ENCODE measurements around the gene ZFPL1. TPM values are rescaled to one million over a fixed set of nuclear protein-coding genes. Genes with fewer than 3 reads are reported as not detected.

The ZFPL1 gene
- polyA plus RNA-seq (2013, experiment 1 of 4) = 39.5 TPM
- polyA plus RNA-seq (2013, experiment 2 of 4) = 36.6 TPM
- 32.6 TPM for polyA plus RNA-seq (2013, experiment 3 of 4)
- 41.2 TPM for polyA plus RNA-seq (2013, experiment 4 of 4)

- whole genome bisulfite sequencing, 2 experiments = 0% methylated on average over 79 of the region's 79 CpGs
- Histone ChIP-seq H3K27me3 (ENCODE audit: control insufficient read depth, insufficient read depth, low read length, poor library complexity, severe bottlenecking) (no peaks in the 10 kb centered on the region), H3K4me3 (ENCODE audit: insufficient read depth, low read depth, low read length) (peak within 1 kb of the TSS; percentile 93), H3K9me3 (ENCODE audit: control insufficient read depth, low read length) (no peaks in the 10 kb centered on the region), H3K27ac (ENCODE audit: insufficient read depth, low read depth, low read length, poor library complexity, severe bottlenecking) (peak within 1 kb of the TSS; percentile 87), H3K36me3 (ENCODE audit: control insufficient read depth, insufficient read depth, low read length) (peaks cover 25% of the 10 kb centered on the region), H3K4me1 (ENCODE audit: control insufficient read depth, insufficient read depth, low read length) (peaks cover 9% of the 10 kb centered on the region)
Observed at GRCh38 chr11:65083834-65084597, at the start of gene ZFPL1, which contains the start of gene CDCA5. ZFPL1 (plus strand) TSS chr11:65084222; CDS start chr11:65084699, 477 bp downstream. CDCA5 (minus strand) TSS chr11:65084040; CDS start chr11:65083978, 62 bp downstream.

- no peaks in the 10 kb centered on the region for H3K4me1 ChIP-seq (ENCODE audit: control insufficient read depth, insufficient read depth, low read length)
- no peak overlapping the region for H3K27ac ChIP-seq (ENCODE audit: insufficient read depth, low read depth, low read length, poor library complexity, severe bottlenecking)
- H3K4me3 ChIP-seq (ENCODE audit: insufficient read depth, low read depth, low read length) = no peak overlapping the region
- H3K9me3 ChIP-seq (ENCODE audit: control insufficient read depth, low read length) = no peaks in the 10 kb centered on the region
- WGBS, 2 experiments = 92 to 93% methylated on average over 2 of the region's 2 CpGs
- H3K27me3 ChIP-seq (ENCODE audit: control insufficient read depth, insufficient read depth, low read length, poor library complexity, severe bottlenecking) = no peaks in the 10 kb centered on the region
- peaks cover 3% of the 10 kb centered on the region for H3K36me3 ChIP-seq (ENCODE audit: control insufficient read depth, insufficient read depth, low read length)
Observed at GRCh38 chr11:65034423-65034822, 49.6 kb upstream of the ZFPL1 start.

DNA sequence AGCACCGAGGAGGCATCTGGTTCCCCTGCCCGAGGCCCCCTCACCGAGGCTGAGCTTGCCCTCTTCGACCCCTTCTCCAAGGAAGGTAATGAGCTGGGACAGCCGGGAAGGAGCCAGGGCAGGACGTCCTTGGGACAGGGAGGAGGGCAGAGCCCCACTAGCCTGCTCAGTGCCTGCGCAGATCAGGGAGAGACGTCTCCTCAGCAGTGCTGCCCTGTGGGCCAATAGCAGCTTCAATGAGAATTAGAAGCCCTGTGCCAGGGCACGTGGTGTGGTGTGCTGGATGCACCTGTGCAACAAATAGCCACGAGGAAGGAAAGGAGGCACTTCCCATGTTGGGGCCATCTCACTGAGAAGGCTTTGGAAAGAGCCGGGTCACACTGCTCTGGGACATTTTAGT, 48.4 kb upstream of the ZFPL1 start:
- no peaks in the 10 kb centered on the region for H3K27me3 ChIP-seq (ENCODE audit: control insufficient read depth, insufficient read depth, low read length, poor library complexity, severe bottlenecking)
- H3K36me3 ChIP-seq (ENCODE audit: control insufficient read depth, insufficient read depth, low read length) = peaks cover 3% of the 10 kb centered on the region
- no peaks in the 10 kb centered on the region for H3K9me3 ChIP-seq (ENCODE audit: control insufficient read depth, low read length)
- no peak overlapping the region for H3K27ac ChIP-seq (ENCODE audit: insufficient read depth, low read depth, low read length, poor library complexity, severe bottlenecking)
- WGBS, 2 experiments = 93 to 94% methylated on average over 11 of the region's 11 CpGs
- H3K4me3 ChIP-seq (ENCODE audit: insufficient read depth, low read depth, low read length) = no peak overlapping the region
- H3K4me1 ChIP-seq (ENCODE audit: control insufficient read depth, insufficient read depth, low read length) = no peaks in the 10 kb centered on the region

GRCh38 chr11:65036931-65037330, 47.1 kb upstream of the ZFPL1 start:
- H3K27ac ChIP-seq (ENCODE audit: insufficient read depth, low read depth, low read length, poor library complexity, severe bottlenecking) = no peak overlapping the region
- no peaks in the 10 kb centered on the region for H3K9me3 ChIP-seq (ENCODE audit: control insufficient read depth, low read length)
- H3K27me3 ChIP-seq (ENCODE audit: control insufficient read depth, insufficient read depth, low read length, poor library complexity, severe bottlenecking) = no peaks in the 10 kb centered on the region
- no peaks in the 10 kb centered on the region for H3K4me1 ChIP-seq (ENCODE audit: control insufficient read depth, insufficient read depth, low read length)
- no peak overlapping the region for H3K4me3 ChIP-seq (ENCODE audit: insufficient read depth, low read depth, low read length)
- 94 to 97% methylated on average over 6 of the region's 6 CpGs for WGBS, 2 experiments
- peaks cover 3% of the 10 kb centered on the region for H3K36me3 ChIP-seq (ENCODE audit: control insufficient read depth, insufficient read depth, low read length)

- H3K27ac ChIP-seq (ENCODE audit: insufficient read depth, low read depth, low read length, poor library complexity, severe bottlenecking) = peak overlapping the region; percentile 88
- no peaks in the 10 kb centered on the region for H3K4me1 ChIP-seq (ENCODE audit: control insufficient read depth, insufficient read depth, low read length)
- H3K9me3 ChIP-seq (ENCODE audit: control insufficient read depth, low read length) = no peaks in the 10 kb centered on the region
- H3K36me3 ChIP-seq (ENCODE audit: control insufficient read depth, insufficient read depth, low read length) = peaks cover 6% of the 10 kb centered on the region
- no peaks in the 10 kb centered on the region for H3K27me3 ChIP-seq (ENCODE audit: control insufficient read depth, insufficient read depth, low read length, poor library complexity, severe bottlenecking)
- 28 to 29% methylated on average over 7 of the region's 7 CpGs for WGBS, 2 experiments
- H3K4me3 ChIP-seq (ENCODE audit: insufficient read depth, low read depth, low read length) = peak overlapping the region; percentile 85
Observed at GRCh38 chr11:65040520-65040846, 43.5 kb upstream of the ZFPL1 start.

DNA sequence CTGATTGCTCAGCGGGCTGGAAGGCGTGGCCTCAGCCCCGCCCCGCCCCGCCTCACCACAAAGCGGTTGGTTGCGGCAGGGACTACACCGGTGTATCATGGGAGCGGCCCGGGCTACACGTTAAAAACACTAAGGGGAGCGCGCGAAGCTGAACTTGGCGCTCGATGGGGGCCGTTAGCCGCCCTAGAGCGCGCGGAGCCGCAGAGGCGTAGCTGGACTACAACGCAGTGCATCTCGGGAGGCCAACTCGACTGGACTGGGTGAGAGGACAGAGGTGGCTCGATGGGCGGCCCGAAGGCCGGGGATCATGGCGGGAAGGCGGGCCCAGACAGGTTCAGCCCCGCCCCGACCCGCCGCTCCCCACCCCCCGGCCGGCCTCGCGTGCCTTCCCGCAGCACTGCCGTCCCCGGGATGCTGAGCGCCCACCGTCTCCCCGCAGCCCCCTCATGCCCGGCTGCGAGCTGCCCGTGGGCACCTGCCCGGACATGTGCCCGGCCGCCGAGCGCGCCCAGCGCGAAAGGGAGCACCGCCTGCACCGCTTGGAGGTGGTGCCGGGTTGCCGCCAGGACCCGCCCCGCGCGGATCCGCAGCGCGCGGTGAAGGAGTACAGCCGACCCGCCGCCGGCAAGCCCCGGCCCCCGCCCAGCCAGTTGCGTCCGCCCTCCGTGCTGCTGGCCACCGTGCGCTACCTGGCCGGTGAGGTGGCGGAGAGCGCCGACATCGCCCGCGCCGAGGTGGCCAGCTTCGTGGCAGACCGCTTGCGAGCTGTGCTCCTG, 43.0 kb upstream of the ZFPL1 start, which contains the start of gene SAC3D1:
SAC3D1 (plus strand) TSS at position 364 of the 776 bp plus-strand sequence; CDS start at position 447, 83 bp downstream.
- Histone ChIP-seq H3K4me1 (ENCODE audit: control insufficient read depth, insufficient read depth, low read length) (no peaks in the 10 kb centered on the region), H3K4me3 (ENCODE audit: insufficient read depth, low read depth, low read length) (peak within 1 kb of the TSS; percentile 85), H3K9me3 (ENCODE audit: control insufficient read depth, low read length) (no peaks in the 10 kb centered on the region), H3K27ac (ENCODE audit: insufficient read depth, low read depth, low read length, poor library complexity, severe bottlenecking) (peak within 1 kb of the TSS; percentile 88), H3K36me3 (ENCODE audit: control insufficient read depth, insufficient read depth, low read length) (peaks cover 7% of the 10 kb centered on the region), H3K27me3 (ENCODE audit: control insufficient read depth, insufficient read depth, low read length, poor library complexity, severe bottlenecking) (no peaks in the 10 kb centered on the region)
- WGBS, 2 experiments = 0% methylated on average over 91 of the region's 91 CpGs

DNA sequence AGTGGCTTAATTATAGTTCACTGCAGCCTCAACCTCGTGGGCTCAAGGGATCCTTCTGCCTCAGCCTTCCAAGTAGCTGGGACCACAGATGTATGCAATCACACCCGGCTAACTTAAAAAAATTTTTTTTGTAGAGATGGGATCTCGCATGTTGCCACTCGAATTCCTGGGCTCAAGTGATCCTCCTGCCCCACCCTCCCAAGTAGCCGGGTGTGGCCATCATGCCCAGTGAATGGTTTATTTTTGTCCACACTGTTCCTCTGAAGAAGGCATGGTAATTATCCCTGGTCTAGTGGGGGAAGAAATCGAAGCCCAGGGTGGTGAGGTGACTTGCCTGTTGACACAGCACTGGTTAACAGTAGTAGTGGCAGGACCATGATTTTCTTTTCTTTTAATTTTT, 41.1 kb upstream of the ZFPL1 start:
- Histone ChIP-seq H3K27ac (ENCODE audit: insufficient read depth, low read depth, low read length, poor library complexity, severe bottlenecking) (no peak overlapping the region), H3K36me3 (ENCODE audit: control insufficient read depth, insufficient read depth, low read length) (peaks cover 4% of the 10 kb centered on the region), H3K4me1 (ENCODE audit: control insufficient read depth, insufficient read depth, low read length) (no peaks in the 10 kb centered on the region), H3K9me3 (ENCODE audit: control insufficient read depth, low read length) (no peaks in the 10 kb centered on the region), H3K27me3 (ENCODE audit: control insufficient read depth, insufficient read depth, low read length, poor library complexity, severe bottlenecking) (no peaks in the 10 kb centered on the region), H3K4me3 (ENCODE audit: insufficient read depth, low read depth, low read length) (no peak overlapping the region)
- 92 to 96% methylated on average over 6 of the region's 6 CpGs for WGBS, 2 experiments

GRCh38 chr11:65043881-65044501, 40.0 kb upstream of the ZFPL1 start:
- Histone ChIP-seq H3K27me3 (ENCODE audit: control insufficient read depth, insufficient read depth, low read length, poor library complexity, severe bottlenecking) (no peaks in the 10 kb centered on the region), H3K4me3 (ENCODE audit: insufficient read depth, low read depth, low read length) (no peak overlapping the region), H3K36me3 (ENCODE audit: control insufficient read depth, insufficient read depth, low read length) (peaks cover 4% of the 10 kb centered on the region), H3K9me3 (ENCODE audit: control insufficient read depth, low read length) (no peaks in the 10 kb centered on the region), H3K4me1 (ENCODE audit: control insufficient read depth, insufficient read depth, low read length) (no peaks in the 10 kb centered on the region), H3K27ac (ENCODE audit: insufficient read depth, low read depth, low read length, poor library complexity, severe bottlenecking) (no peak overlapping the region)
- WGBS, 2 experiments = 95 to 97% methylated on average over 23 of the region's 23 CpGs

DNA sequence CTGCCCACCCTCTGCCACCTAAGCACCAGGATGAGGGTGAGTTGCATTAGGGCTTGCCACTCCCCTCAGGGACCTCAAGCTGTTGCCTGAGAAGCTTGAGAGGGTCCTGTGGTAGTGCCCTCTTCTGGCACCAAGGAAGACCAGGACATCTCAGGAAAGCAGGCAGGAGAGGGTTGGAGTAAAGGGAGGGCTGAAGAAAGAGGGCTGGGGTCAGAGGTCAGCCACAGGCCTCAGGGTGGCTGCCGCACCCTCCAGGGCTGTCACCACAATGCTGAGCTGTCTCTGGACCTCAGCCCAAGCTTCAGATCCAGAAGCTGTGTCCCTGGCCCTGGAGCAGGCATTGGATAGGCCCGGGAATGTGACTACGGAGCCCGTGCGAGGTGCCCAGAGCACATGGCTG, 39.0 kb upstream of the ZFPL1 start:
- 93 to 94% methylated on average over 5 of the region's 5 CpGs for WGBS, 2 experiments
- Histone ChIP-seq H3K27ac (ENCODE audit: insufficient read depth, low read depth, low read length, poor library complexity, severe bottlenecking) (no peak overlapping the region), H3K36me3 (ENCODE audit: control insufficient read depth, insufficient read depth, low read length) (peaks cover 4% of the 10 kb centered on the region), H3K4me3 (ENCODE audit: insufficient read depth, low read depth, low read length) (no peak overlapping the region), H3K9me3 (ENCODE audit: control insufficient read depth, low read length) (no peaks in the 10 kb centered on the region), H3K27me3 (ENCODE audit: control insufficient read depth, insufficient read depth, low read length, poor library complexity, severe bottlenecking) (no peaks in the 10 kb centered on the region), H3K4me1 (ENCODE audit: control insufficient read depth, insufficient read depth, low read length) (no peaks in the 10 kb centered on the region)

DNA sequence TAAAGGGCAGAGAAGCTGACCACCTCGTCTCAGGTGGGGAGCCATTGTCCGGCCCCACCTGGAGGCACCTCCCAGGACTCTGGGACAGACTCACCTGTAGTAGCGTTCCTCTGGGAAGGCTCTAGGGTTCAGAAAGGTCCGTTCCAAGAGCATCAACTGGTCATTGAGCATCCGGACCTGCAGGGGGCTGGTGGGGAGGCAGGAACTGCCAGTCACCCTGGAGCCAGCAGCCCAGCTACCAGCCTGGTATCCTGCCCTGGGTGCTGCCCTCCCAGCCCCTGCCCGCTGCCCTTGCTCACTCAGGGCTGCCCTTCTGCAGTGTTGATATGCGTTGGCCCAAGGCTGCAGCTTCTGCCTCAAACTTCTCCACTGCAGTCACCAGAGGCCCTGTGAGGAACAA, 38.3 kb upstream of the ZFPL1 start:
- Histone ChIP-seq H3K4me1 (ENCODE audit: control insufficient read depth, insufficient read depth, low read length) (no peaks in the 10 kb centered on the region), H3K9me3 (ENCODE audit: control insufficient read depth, low read length) (no peaks in the 10 kb centered on the region), H3K4me3 (ENCODE audit: insufficient read depth, low read depth, low read length) (no peak overlapping the region), H3K36me3 (ENCODE audit: control insufficient read depth, insufficient read depth, low read length) (peaks cover 4% of the 10 kb centered on the region), H3K27me3 (ENCODE audit: control insufficient read depth, insufficient read depth, low read length, poor library complexity, severe bottlenecking) (no peaks in the 10 kb centered on the region), H3K27ac (ENCODE audit: insufficient read depth, low read depth, low read length, poor library complexity, severe bottlenecking) (no peak overlapping the region)
- WGBS, 2 experiments = 93% methylated on average over 7 of the region's 7 CpGs

Measured in ectodermal cell (in vitro differentiated cells).